Measurements from ENCODE around the gene GLB1L. TPM values are rescaled to one million over a fixed set of nuclear protein-coding genes. Genes with fewer than 3 reads are reported as not detected.

Gene GLB1L
- polyA plus RNA-seq, 1 donor (not counting 4 experiments of a cell fraction or from before 2014, with no cell fraction given) = 5.2 TPM

DNA sequence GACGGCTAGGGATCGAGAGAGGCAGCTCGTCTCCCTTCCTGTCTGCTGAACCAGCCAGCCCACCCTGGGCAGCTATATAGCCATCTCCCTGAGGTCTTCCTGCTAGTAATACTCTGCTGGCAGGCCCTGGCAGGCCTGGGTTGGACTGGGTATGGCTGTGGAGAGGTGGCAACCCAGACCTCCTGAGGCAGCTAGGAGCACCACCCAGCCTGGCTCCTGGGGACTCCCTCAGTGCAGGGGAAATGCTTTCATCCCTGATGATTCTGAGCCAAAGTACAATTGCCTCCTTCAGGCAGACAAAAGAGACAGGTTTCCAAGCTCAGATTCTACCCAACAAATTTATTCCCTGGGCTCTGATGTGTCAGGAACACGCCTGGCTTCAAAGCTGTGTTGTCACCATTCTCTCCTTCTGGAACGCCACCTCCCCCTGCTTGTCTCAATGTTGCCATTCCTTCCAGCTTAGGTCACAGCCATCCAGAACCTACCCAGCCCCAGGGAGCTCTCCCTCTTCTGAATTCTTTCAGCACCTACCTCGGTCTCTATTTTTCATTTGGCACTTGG, 29.2 kb upstream of the GLB1L start:
- Histone ChIP-seq H3K27ac (ENCODE audit: control insufficient read depth, insufficient read depth, low read length) (peak overlapping the region; percentile 100), H3K27me3 (ENCODE audit: control insufficient read depth, extremely low read depth, insufficient read depth, low read length) (no peaks in the 10 kb centered on the region), H3K9me1 (ENCODE audit: control insufficient read depth, extremely low read depth, insufficient read depth, low read length) (no peaks in the 10 kb centered on the region), H3K79me2 (ENCODE audit: control insufficient read depth, insufficient read depth, low read length) (no peaks in the 10 kb centered on the region), H3K9me3 (ENCODE audit: control insufficient read depth, low read depth, low read length) (no peaks in the 10 kb centered on the region), H3K4me1 (ENCODE audit: control insufficient read depth, extremely low read depth, insufficient read depth, low read length) (peaks cover 54% of the 10 kb centered on the region), H3K36me3 (ENCODE audit: control insufficient read depth in 2 of 2, extremely low read depth in 1 of 2, insufficient read depth in 2 of 2, low read length in 2 of 2) (no peaks in the 10 kb centered on the region), H3K4me2 (ENCODE audit: control insufficient read depth, extremely low read depth, insufficient read depth, low read depth, low read length) (peak overlapping the region; percentile 88), H3K4me3 (ENCODE audit: control insufficient read depth in 2 of 3, extremely low read depth in 1 of 3, insufficient read depth in 2 of 3, low read depth in 1 of 3, low read length in 3 of 3) (peak overlapping the region; percentile 4 to 65 (median 64)), H3K9ac (ENCODE audit: control insufficient read depth, extremely low read depth, insufficient read depth, low read length) (peak overlapping the region; percentile 96), H2AFZ (ENCODE audit: control insufficient read depth, low read length) (no peak overlapping the region), H4K20me1 (ENCODE audit: control insufficient read depth, extremely low read depth, insufficient read depth, low read length) (no peaks in the 10 kb centered on the region)
- FAIRE-seq (peak; percentile 97), DNase-seq (ENCODE audit: low read depth, low spot score) (peak; percentile 96)
- no peak for TF ChIP-seq EZH2 (IDR thresholded peaks at IDR 0.05; ENCODE audit: low read length)
- TF ChIP-seq, protein P1, sequence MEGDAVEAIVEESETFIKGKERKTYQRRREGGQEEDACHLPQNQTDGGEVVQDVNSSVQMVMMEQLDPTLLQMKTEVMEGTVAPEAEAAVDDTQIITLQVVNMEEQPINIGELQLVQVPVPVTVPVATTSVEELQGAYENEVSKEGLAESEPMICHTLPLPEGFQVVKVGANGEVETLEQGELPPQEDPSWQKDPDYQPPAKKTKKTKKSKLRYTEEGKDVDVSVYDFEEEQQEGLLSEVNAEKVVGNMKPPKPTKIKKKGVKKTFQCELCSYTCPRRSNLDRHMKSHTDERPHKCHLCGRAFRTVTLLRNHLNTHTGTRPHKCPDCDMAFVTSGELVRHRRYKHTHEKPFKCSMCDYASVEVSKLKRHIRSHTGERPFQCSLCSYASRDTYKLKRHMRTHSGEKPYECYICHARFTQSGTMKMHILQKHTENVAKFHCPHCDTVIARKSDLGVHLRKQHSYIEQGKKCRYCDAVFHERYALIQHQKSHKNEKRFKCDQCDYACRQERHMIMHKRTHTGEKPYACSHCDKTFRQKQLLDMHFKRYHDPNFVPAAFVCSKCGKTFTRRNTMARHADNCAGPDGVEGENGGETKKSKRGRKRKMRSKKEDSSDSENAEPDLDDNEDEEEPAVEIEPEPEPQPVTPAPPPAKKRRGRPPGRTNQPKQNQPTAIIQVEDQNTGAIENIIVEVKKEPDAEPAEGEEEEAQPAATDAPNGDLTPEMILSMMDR (optimal IDR thresholded peaks at IDR 0.05 in 1 of 3, IDR thresholded peaks at IDR 0.05 in 1 of 3, conservative IDR thresholded peaks at IDR 0.05 in 1 of 3; ENCODE audit: extremely low read depth in 1 of 3, insufficient read depth in 2 of 3, low read length in 3 of 3) = no peak
- dilution Hi-C loops (cut with MboI; ENCODE audit: extremely low pct_ligation_motif_present, low sequenced_read_pairs) = no loop called here

DNA sequence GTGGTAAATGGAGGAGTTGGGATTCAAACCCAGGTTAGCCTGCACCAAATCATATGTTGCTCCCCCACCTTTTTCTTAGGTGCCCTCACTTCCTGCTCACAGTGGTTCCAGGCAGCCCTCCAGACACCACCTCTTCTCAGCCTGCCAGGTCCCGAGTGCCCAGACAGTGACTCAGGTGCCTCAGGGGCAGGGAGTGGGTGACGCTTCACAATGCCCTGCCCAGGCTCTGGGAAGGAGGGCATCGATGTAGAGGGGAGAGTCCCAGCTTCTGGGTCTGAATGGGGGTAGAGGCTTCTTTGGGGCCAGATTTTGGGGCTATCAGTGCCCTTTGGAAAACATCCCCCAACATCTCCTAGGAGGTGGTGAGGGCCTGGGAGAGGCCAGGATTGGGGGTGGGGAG, 28.7 kb upstream of the GLB1L start:
- H3K4me3 ChIP-seq (ENCODE audit: control insufficient read depth in 2 of 3, extremely low read depth in 1 of 3, insufficient read depth in 2 of 3, low read depth in 1 of 3, low read length in 3 of 3) = peak overlapping the region; percentile 4 to 65 (median 64)
- no peaks in the 10 kb centered on the region for H3K9me1 ChIP-seq (ENCODE audit: control insufficient read depth, extremely low read depth, insufficient read depth, low read length)
- no peaks in the 10 kb centered on the region for H4K20me1 ChIP-seq (ENCODE audit: control insufficient read depth, extremely low read depth, insufficient read depth, low read length)
- dilution Hi-C loops (cut with MboI; ENCODE audit: extremely low pct_ligation_motif_present, low sequenced_read_pairs) = no loop called here
- H3K36me3 ChIP-seq (ENCODE audit: control insufficient read depth in 2 of 2, extremely low read depth in 1 of 2, insufficient read depth in 2 of 2, low read length in 2 of 2) = no peaks in the 10 kb centered on the region
- H3K9ac ChIP-seq (ENCODE audit: control insufficient read depth, extremely low read depth, insufficient read depth, low read length) = peak overlapping the region; percentile 96
- TF ChIP-seq EZH2 (IDR thresholded peaks at IDR 0.05; ENCODE audit: low read length) = no peak
- TF ChIP-seq, protein P1 (optimal IDR thresholded peaks at IDR 0.05 in 1 of 3, IDR thresholded peaks at IDR 0.05 in 1 of 3, conservative IDR thresholded peaks at IDR 0.05 in 1 of 3; ENCODE audit: extremely low read depth in 1 of 3, insufficient read depth in 2 of 3, low read length in 3 of 3) = no peak
- peak; percentile 93 for FAIRE-seq
- peak overlapping the region; percentile 50 for H2AFZ ChIP-seq (ENCODE audit: control insufficient read depth, low read length)
- peaks cover 57% of the 10 kb centered on the region for H3K4me1 ChIP-seq (ENCODE audit: control insufficient read depth, extremely low read depth, insufficient read depth, low read length)
- H3K4me2 ChIP-seq (ENCODE audit: control insufficient read depth, extremely low read depth, insufficient read depth, low read depth, low read length) = peak overlapping the region; percentile 88
- H3K27ac ChIP-seq (ENCODE audit: control insufficient read depth, insufficient read depth, low read length) = peak overlapping the region; percentile 100
- no peaks in the 10 kb centered on the region for H3K27me3 ChIP-seq (ENCODE audit: control insufficient read depth, extremely low read depth, insufficient read depth, low read length)
- peak; percentile 96 for DNase-seq (ENCODE audit: low read depth, low spot score)
- no peaks in the 10 kb centered on the region for H3K9me3 ChIP-seq (ENCODE audit: control insufficient read depth, low read depth, low read length)
- H3K79me2 ChIP-seq (ENCODE audit: control insufficient read depth, insufficient read depth, low read length) = no peaks in the 10 kb centered on the region
